ENCODE data around the gene ASB18.

ASB18 gene

DNA sequence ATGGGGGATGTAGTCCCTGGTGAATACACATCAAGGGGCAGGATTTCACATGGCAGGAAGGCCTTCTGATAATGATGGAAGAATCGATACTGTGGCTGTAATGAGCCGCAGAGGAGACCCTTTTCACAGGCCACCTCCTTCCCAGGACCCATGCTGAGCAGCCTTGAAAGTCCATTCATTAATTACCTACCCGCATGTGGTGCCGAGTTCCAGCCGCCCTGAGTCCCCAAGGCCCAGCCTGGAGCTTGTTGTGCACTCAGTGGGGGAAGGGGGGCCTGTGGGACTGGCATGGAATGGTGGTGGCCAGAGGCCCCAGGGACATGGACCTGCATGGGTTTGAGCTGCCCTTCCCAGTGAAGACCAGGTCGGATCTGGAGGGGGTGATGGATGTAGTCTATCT lies 25.5 kb downstream of the ASB18 start:
- no peak overlapping the region for H3K27ac ChIP-seq (ENCODE audit: extremely low read depth, low read depth, low read length)
- ChIA-PET POLR2A (no interaction called here), CTCF (no interaction called here)
- H3K4me3 ChIP-seq (ENCODE audit: low read depth, low read length): no peak overlapping the region
- no peaks in the 10 kb centered on the region for H3K9me3 ChIP-seq (ENCODE audit: control insufficient read depth, insufficient read depth, low read depth, low read length)
- TF ChIP-seq ZNF571 (tag by site-specific recombination; IDR thresholded peaks at IDR 0.05) (no peak), ZNF623 (tag by site-specific recombination; IDR thresholded peaks at IDR 0.05) (no peak)
- TF ChIP-seq, protein P1, sequence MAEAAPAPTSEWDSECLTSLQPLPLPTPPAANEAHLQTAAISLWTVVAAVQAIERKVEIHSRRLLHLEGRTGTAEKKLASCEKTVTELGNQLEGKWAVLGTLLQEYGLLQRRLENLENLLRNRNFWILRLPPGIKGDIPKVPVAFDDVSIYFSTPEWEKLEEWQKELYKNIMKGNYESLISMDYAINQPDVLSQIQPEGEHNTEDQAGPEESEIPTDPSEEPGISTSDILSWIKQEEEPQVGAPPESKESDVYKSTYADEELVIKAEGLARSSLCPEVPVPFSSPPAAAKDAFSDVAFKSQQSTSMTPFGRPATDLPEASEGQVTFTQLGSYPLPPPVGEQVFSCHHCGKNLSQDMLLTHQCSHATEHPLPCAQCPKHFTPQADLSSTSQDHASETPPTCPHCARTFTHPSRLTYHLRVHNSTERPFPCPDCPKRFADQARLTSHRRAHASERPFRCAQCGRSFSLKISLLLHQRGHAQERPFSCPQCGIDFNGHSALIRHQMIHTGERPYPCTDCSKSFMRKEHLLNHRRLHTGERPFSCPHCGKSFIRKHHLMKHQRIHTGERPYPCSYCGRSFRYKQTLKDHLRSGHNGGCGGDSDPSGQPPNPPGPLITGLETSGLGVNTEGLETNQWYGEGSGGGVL (tag by site-specific recombination; IDR thresholded peaks at IDR 0.05): no peak
- no peaks in the 10 kb centered on the region; the same call in 1 of the 2 replicates for H3K4me1 ChIP-seq (ENCODE audit: control insufficient read depth, insufficient read depth, low read length)
- no peaks in the 10 kb centered on the region for H3K36me3 ChIP-seq (ENCODE audit: control insufficient read depth in 2 of 2, insufficient read depth in 1 of 2, low read length in 2 of 2)

DNA sequence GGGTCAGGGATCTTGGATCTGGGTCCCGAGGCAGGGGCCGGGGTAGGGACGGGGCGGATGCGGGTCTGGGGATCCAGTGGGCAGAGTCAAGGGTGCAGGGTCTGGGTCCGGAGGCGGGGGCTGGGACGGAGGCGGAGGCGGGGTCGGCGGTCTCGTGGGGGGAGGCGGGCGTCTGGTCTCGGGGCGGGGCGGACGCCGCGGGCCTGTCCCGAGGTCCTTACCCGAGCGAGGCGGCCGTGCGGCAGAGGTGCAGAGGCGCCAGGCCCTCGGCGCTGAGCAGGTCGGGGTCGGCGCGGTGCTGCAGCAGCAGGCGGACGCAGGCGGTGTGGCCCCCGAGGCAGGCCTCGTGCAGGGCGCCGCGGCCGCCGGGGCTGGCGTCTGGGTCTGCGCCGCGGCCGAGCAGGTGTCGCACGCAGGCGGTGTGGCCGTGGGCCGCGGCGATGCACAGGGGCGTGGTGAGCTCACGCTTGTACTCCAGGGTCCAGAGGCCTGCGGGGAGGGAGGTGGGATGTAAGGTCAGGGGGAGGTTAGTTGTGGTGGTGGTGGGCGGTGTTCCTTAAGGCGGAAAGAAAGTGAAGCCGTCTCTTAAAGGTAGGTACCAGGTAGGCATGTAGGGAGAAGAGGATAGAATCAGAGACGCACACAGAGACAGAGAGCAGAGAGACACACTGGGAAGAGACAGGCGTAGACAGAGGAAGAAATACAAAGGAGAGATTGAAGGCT lies 26.6 kb downstream of the ASB18 start:
- H3K27ac ChIP-seq (ENCODE audit: extremely low read depth, low read depth, low read length): no peak overlapping the region
- no peaks in the 10 kb centered on the region; the same call in 1 of the 2 replicates for H3K4me1 ChIP-seq (ENCODE audit: control insufficient read depth, insufficient read depth, low read length)
- no peaks in the 10 kb centered on the region; the same call in 1 of the 2 replicates for H3K9me3 ChIP-seq (ENCODE audit: control insufficient read depth, insufficient read depth, low read depth, low read length)
- CTCF ChIA-PET: interaction anchor here (0.6 to 0.7 kb wide), 2 partner anchors 298 to 644 kb away, joined by 3 to 4 read pairs; no protein-coding TSS in a partner anchor
- POLR2A ChIA-PET: no interaction called here
- no peak overlapping the region; the same call in 1 of the 2 replicates for H3K4me3 ChIP-seq (ENCODE audit: low read depth, low read length)
- no peak for TF ChIP-seq OSR2 (tag by site-specific recombination; IDR thresholded peaks at IDR 0.05)
- no peak for TF ChIP-seq ZFP37 (tag by site-specific recombination; IDR thresholded peaks at IDR 0.05)
- no peak for TF ChIP-seq ZBTB48 (tag by site-specific recombination; IDR thresholded peaks at IDR 0.05)
- TF ChIP-seq WT1 (tag by site-specific recombination; IDR thresholded peaks at IDR 0.05): no peak
- TF ChIP-seq ZBTB20 (tag by site-specific recombination; IDR thresholded peaks at IDR 0.05): no peak
- TF ChIP-seq ZNF394 (tag by site-specific recombination; IDR thresholded peaks at IDR 0.05; ENCODE audit: borderline replicate concordance): no peak
- no peak for TF ChIP-seq ZNF626 (tag by site-specific recombination; IDR thresholded peaks at IDR 0.05)
- TF ChIP-seq ZNF292 (tag by site-specific recombination; IDR thresholded peaks at IDR 0.05; ENCODE audit: borderline replicate concordance, low read depth): no peak
- no peaks in the 10 kb centered on the region for H3K36me3 ChIP-seq (ENCODE audit: control insufficient read depth in 2 of 2, insufficient read depth in 1 of 2, low read length in 2 of 2)

DNA sequence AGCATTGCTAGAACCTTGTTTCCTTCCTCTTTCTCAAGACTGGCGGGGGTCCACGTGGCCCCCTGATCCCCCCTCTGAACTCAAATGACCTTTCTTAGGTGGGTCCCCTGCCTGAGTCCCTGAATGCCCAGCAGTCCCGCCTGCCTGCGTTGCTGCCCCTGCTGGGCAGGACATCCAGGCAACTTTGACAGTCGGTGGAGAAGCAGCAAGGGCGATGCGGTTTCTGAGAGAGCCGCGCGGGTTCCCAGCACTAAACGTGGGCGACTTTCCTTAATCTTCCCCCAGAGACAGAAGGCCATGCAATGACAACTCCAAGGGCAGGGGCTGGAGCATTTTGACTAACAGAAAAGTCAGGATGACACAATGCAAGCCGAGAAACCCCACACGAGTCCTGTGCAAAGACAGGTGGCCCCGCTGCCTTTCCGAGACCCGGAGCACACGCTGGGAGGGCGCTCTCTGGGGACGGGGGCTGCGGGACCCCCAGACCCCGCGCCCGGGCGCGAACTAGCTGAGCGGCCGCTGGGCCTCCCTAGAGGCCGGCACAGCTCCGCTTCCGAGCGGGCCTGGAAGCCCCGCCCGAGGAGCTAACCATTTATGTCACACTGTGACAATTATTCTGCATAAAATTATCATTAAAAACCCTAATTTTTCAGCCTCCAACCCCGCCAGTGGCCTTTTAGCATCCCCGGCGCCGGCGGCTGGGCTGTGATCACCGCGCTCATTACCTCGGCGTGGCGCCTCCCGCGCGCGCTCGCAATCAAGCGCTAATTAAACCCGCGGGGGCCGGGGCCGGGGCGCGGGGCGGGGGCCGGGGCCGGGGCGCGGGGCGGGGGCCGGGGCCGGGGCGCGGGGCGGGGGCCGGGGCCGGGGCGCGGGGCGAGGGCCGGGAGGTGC lies 27.4 kb downstream of the ASB18 start:
- TF ChIP-seq, protein P2, sequence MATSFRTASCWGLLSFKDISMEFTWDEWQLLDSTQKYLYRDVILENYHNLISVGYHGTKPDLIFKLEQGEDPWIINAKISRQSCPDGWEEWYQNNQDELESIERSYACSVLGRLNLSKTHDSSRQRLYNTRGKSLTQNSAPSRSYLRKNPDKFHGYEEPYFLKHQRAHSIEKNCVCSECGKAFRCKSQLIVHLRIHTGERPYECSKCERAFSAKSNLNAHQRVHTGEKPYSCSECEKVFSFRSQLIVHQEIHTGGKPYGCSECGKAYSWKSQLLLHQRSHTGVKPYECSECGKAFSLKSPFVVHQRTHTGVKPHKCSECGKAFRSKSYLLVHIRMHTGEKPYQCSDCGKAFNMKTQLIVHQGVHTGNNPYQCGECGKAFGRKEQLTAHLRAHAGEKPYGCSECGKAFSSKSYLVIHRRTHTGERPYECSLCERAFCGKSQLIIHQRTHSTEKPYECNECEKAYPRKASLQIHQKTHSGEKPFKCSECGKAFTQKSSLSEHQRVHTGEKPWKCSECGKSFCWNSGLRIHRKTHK (tag by site-specific recombination; IDR thresholded peaks at IDR 0.05): no peak
- TF ChIP-seq ZNF707 (tag by site-specific recombination; IDR thresholded peaks at IDR 0.05): no peak
- no peak for TF ChIP-seq ZXDB (tag by site-specific recombination; IDR thresholded peaks at IDR 0.05)
- ChIA-PET POLR2A (no interaction called here), CTCF (interaction anchor here (0.7 kb wide), 1 partner anchor 297 kb away, joined by 3 read pairs; no protein-coding TSS in a partner anchor)
- H3K4me3 ChIP-seq (ENCODE audit: low read depth, low read length): peak overlapping the region; percentile 17; the same call in 1 of the 2 replicates
- H3K4me1 ChIP-seq (ENCODE audit: control insufficient read depth, insufficient read depth, low read length): no peaks in the 10 kb centered on the region; the same call in 1 of the 2 replicates
- no peak overlapping the region for H3K27ac ChIP-seq (ENCODE audit: extremely low read depth, low read depth, low read length)
- H3K36me3 ChIP-seq (ENCODE audit: control insufficient read depth in 2 of 2, insufficient read depth in 1 of 2, low read length in 2 of 2): no peaks in the 10 kb centered on the region
- no peaks in the 10 kb centered on the region; the same call in 1 of the 2 replicates for H3K9me3 ChIP-seq (ENCODE audit: control insufficient read depth, insufficient read depth, low read depth, low read length)
